PC-3 (cell line): ENCODE results near the gene DPYSL3. TPM values are rescaled to one million over a fixed set of nuclear protein-coding genes. Genes with fewer than 3 reads are reported as not detected.

Source experiments
- ATAC-seq: fragments of 200-7000 bp; cut with Tn5 transposase; 2 replicates; pipeline ENCODE4 v1.9.1; 2020; ENCODE audit warnings: mild to moderate bottlenecking, moderate library complexity
- BruUV-seq: library from RNA; stranded (reverse); fragments of 400-500 nt; replicated peaks from 2 replicates; lab custom pipeline; 2021; lab: Mats Ljungman, UMichigan
- CTCF ChIA-PET: fragments of 300-600 bp; sonication (Branson Sonifier 250); formaldehyde crosslinking; loops from one replicate; lab custom pipeline; 2022; ENCODE audit warnings: antibody characterized with exemption; lab: Charles Lee
- POLR2A ChIA-PET: fragments of 300-600 bp; sonication (Branson Sonifier 250); formaldehyde crosslinking; loops from one replicate; lab custom pipeline; 2022; ENCODE audit warnings: antibody characterized with exemption; ENCODE audit not compliant: unreplicated experiment; lab: Charles Lee
- DNase-seq: peaks from one replicate; pipeline ENCODE4 v3.0.0-alpha.2; 2015
- H2AFZ ChIP-seq: fragments of 300-600 bp; sonication (generic); 2 replicates; pipeline ENCODE4 v1.6.0; 2016; ENCODE audit warnings: antibody characterized with exemption, low read length
- H3F3A ChIP-seq: fragments of 300-600 bp; sonication (generic); one replicate; pipeline ENCODE4 v1.6.0; 2017; ENCODE audit warnings: antibody characterized with exemption, low read length, control low read depth, mild to moderate bottlenecking; ENCODE audit not compliant: unreplicated experiment
- H3K27ac ChIP-seq: fragments of 300-600 bp; sonication (generic); 2 replicates; pipeline ENCODE4 v1.5.1; 2016; ENCODE audit warnings: mild to moderate bottlenecking, low read length
- H3K27me3 ChIP-seq: fragments of 300-600 bp; sonication (generic); 2 replicates; pipeline ENCODE4 v1.6.1; 2016; ENCODE audit warnings: low read length, mixed read lengths
- H3K36me3 ChIP-seq: fragments of 300-600 bp; sonication (generic); 2 replicates; pipeline ENCODE4 v1.6.1; 2016; ENCODE audit warnings: low read depth, mixed run types, low read length, mixed read lengths
- H3K4me1 ChIP-seq: fragments of 300-600 bp; sonication (generic); 2 replicates; pipeline ENCODE4 v1.5.1; 2016; ENCODE audit warnings: low read length; ENCODE audit not compliant: insufficient read depth
- H3K4me2 ChIP-seq: fragments of 300-600 bp; sonication (generic); 2 replicates; pipeline ENCODE4 v1.6.0; 2016; ENCODE audit warnings: low read length
- H3K4me3 ChIP-seq: fragments of 300-600 bp; sonication (generic); 2 replicates; pipeline ENCODE4 v1.5.1; 2016; ENCODE audit warnings: mild to moderate bottlenecking, low read length, mixed read lengths
- H3K79me2 ChIP-seq: fragments of 300-600 bp; sonication (generic); 2 replicates; pipeline ENCODE4 v1.6.1; 2017; ENCODE audit warnings: low read length, mixed read lengths
- H3K9ac ChIP-seq: fragments of 300-600 bp; sonication (generic); 2 replicates; pipeline ENCODE4 v1.6.0; 2016; ENCODE audit warnings: mild to moderate bottlenecking, low read length
- H3K9me2 ChIP-seq: fragments of 300-600 bp; sonication (generic); replicated peaks from 2 replicates; pipeline ENCODE4 v1.6.1; 2016; ENCODE audit warnings: mixed run types, low read length, mixed read lengths
- H3K9me3 ChIP-seq: fragments of 300-600 bp; sonication (generic); 2 replicates; pipeline ENCODE4 v1.6.1; 2016; ENCODE audit warnings: low read length, mixed read lengths
- H4K20me1 ChIP-seq: fragments of 300-600 bp; sonication (generic); 2 replicates; pipeline ENCODE4 v1.6.1; 2016; ENCODE audit warnings: low read length, mixed read lengths
- EZH2 ChIP-seq: fragments of 300-600 bp; sonication (generic); IDR thresholded peaks from one replicate; pipeline ENCODE4 v1.6.1; 2017; ENCODE audit warnings: antibody characterized with exemption, mild to moderate bottlenecking, low read length; ENCODE audit not compliant: unreplicated experiment
- EZH2phosphoT487 ChIP-seq: fragments of 300-600 bp; sonication (generic); IDR thresholded peaks from 2 replicates; pipeline ENCODE4 v1.6.1; 2018; ENCODE audit warnings: mild to moderate bottlenecking, antibody characterized with exemption, low read length, borderline replicate concordance
- intact Hi-C: fragments of 100-400 bp; cut with micrococcal nuclease; formaldehyde crosslinking; loops from 2 replicates; pipeline ENCODE4 v1.9.0; 2023
- total RNA-seq: library from RNA; depleted of rRNA; stranded (reverse); fragments of >200 nt; gene quantifications from 2 replicates; pipeline ENCODE4 v1.2.3, GENCODE V29; 2014
- TF ChIP-seq, protein P1 (sequence below): fragments of 300-600 bp; sonication (generic); conservative IDR thresholded peaks from 2 replicates; pipeline ENCODE4 v1.5.1; 2017; ENCODE audit warnings: antibody characterized with exemption, low read depth, mild to moderate bottlenecking, low read length

Gene DPYSL3
- total RNA-seq, 1 experiment from 2014 or later: 20.6 TPM

DNA sequence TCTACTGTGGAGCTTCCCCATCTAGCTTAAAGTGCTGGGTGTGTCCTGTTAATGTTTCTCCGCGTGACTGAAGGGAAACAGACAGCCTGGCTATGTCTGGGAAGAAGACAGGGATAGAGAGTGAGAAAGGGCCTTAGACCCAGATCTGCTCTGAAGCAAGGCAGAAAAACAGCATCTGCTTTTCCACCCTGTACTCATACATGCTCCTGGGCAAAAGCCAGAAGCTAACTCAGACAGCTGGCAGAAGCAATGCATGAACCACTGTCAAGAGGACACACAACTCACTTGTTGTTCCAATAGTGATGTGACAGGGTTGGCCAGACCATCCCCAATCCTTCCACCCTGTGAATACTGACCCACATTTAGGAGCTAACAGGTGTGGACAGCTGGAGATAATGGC is 63.3 kb downstream of the DPYSL3 start:
- TF ChIP-seq EZH2 (no peak), EZH2phosphoT487 (no peak)
- TF ChIP-seq, protein P1, sequence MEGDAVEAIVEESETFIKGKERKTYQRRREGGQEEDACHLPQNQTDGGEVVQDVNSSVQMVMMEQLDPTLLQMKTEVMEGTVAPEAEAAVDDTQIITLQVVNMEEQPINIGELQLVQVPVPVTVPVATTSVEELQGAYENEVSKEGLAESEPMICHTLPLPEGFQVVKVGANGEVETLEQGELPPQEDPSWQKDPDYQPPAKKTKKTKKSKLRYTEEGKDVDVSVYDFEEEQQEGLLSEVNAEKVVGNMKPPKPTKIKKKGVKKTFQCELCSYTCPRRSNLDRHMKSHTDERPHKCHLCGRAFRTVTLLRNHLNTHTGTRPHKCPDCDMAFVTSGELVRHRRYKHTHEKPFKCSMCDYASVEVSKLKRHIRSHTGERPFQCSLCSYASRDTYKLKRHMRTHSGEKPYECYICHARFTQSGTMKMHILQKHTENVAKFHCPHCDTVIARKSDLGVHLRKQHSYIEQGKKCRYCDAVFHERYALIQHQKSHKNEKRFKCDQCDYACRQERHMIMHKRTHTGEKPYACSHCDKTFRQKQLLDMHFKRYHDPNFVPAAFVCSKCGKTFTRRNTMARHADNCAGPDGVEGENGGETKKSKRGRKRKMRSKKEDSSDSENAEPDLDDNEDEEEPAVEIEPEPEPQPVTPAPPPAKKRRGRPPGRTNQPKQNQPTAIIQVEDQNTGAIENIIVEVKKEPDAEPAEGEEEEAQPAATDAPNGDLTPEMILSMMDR: no peak
- ATAC-seq (no peak), DNase-seq (no peak)
- no peaks in the 10 kb centered on the region for H3K9me3 ChIP-seq
- CTCF ChIA-PET: no interaction called here
- no peak overlapping the region for H3K4me3 ChIP-seq
- no peaks in the 10 kb centered on the region for H4K20me1 ChIP-seq
- POLR2A ChIA-PET: no interaction called here
- H3K79me2 ChIP-seq: no peaks in the 10 kb centered on the region
- no peaks in the 10 kb centered on the region for H3K27me3 ChIP-seq
- H3K9ac ChIP-seq: no peak overlapping the region
- intact Hi-C loops: no loop called here
- no peaks in the 10 kb centered on the region for H3K9me2 ChIP-seq
- no peaks in the 10 kb centered on the region for H3K36me3 ChIP-seq
- H3F3A ChIP-seq: no peaks in the 10 kb centered on the region
- H3K27ac ChIP-seq: no peak overlapping the region
- no peaks in the 10 kb centered on the region for H3K4me1 ChIP-seq
- H3K4me2 ChIP-seq: no peak overlapping the region
- H2AFZ ChIP-seq: no peak overlapping the region
- no TSS peak for BruUV-seq

DNA sequence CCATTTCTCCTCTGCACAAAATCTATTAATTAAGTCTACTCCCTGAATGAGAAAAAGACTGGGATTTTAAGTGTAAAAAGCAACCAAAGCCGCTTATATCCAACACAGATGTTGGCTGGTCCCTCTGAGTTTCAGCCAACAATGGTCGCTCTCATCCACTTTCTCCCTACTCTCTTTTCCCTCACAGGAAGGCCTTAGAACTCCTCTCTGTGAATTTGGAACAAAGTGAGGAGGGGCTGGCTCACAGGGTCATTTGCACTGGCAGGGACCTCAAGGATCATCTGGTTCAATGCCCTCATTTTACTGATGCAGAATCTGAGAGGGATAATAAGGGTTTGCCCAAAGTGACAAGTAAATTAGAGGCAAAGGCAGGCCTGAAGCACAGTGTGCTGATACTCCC is 64.0 kb downstream of the DPYSL3 start:
- no peak overlapping the region for H2AFZ ChIP-seq
- no peaks in the 10 kb centered on the region for H4K20me1 ChIP-seq
- no peaks in the 10 kb centered on the region for H3K4me1 ChIP-seq
- ChIA-PET CTCF (no interaction called here), POLR2A (no interaction called here)
- intact Hi-C loops: no loop called here
- BruUV-seq: no TSS peak
- no peak overlapping the region for H3K4me2 ChIP-seq
- H3K9ac ChIP-seq: no peak overlapping the region
- no peak overlapping the region for H3K27ac ChIP-seq
- no peaks in the 10 kb centered on the region for H3F3A ChIP-seq
- DNase-seq (no peak), ATAC-seq (no peak)
- H3K27me3 ChIP-seq: no peaks in the 10 kb centered on the region
- TF ChIP-seq, protein P1: no peak
- no peak overlapping the region for H3K4me3 ChIP-seq
- H3K36me3 ChIP-seq: no peaks in the 10 kb centered on the region
- no peaks in the 10 kb centered on the region for H3K9me3 ChIP-seq
- H3K9me2 ChIP-seq: no peaks in the 10 kb centered on the region
- no peaks in the 10 kb centered on the region for H3K79me2 ChIP-seq

DNA sequence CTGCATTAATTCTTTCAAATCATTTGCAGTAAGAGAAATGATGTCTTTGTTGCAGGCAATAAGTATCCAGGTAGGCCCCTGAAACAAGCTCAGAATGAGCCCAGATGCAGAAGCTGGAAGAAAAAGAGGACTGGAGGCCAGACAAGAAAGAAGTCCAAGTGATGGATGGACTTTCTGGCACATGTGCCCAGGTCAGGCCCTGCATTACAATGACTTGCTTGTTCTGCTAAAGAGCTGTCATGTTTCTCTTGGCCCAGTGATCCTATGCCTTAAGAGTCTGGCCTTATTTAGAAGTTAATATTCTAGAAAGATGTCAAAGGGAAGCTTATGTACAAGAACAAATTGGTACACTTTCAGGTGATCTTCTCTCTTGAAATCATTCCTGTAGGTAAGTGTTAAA is 64.8 kb downstream of the DPYSL3 start:
- no peak overlapping the region for H3K27ac ChIP-seq
- ChIA-PET CTCF (no interaction called here), POLR2A (no interaction called here)
- H3K9me2 ChIP-seq: no peaks in the 10 kb centered on the region
- DNase-seq (no peak), ATAC-seq (no peak)
- no peaks in the 10 kb centered on the region for H3K4me1 ChIP-seq
- intact Hi-C loops: no loop called here
- H3K4me3 ChIP-seq: no peak overlapping the region
- no peak for TF ChIP-seq EZH2phosphoT487
- TF ChIP-seq EZH2: no peak
- TF ChIP-seq, protein P1: no peak
- no peaks in the 10 kb centered on the region for H3K79me2 ChIP-seq
- H3K9ac ChIP-seq: no peak overlapping the region
- H3F3A ChIP-seq: no peaks in the 10 kb centered on the region
- no peaks in the 10 kb centered on the region for H3K27me3 ChIP-seq
- no peaks in the 10 kb centered on the region for H4K20me1 ChIP-seq
- H3K36me3 ChIP-seq: no peaks in the 10 kb centered on the region
- no peak overlapping the region for H3K4me2 ChIP-seq
- BruUV-seq: no TSS peak
- no peak overlapping the region for H2AFZ ChIP-seq
- no peaks in the 10 kb centered on the region for H3K9me3 ChIP-seq
